ENCODE measurements around the gene EYA2.

GRCh38 chr20:47198254-47198671 lies 303.6 kb downstream of the EYA2 start:
- no peak for TF ChIP-seq MAX (IDR thresholded peaks at IDR 0.05)
- no peak for TF ChIP-seq CTCF (IDR thresholded peaks at IDR 0.05; ENCODE audit: low read depth, low read length, missing input control)
- no peak for TF ChIP-seq GABPA (IDR thresholded peaks at IDR 0.05 in 1 of 2, conservative IDR thresholded peaks at IDR 0.05 in 1 of 2)
- no peak for TF ChIP-seq REST (IDR thresholded peaks at IDR 0.05)
- TF ChIP-seq TAF1 (conservative IDR thresholded peaks at IDR 0.05), result no peak
- TF ChIP-seq HNF4G (IDR thresholded peaks at IDR 0.05), result no peak
- no peak for TF ChIP-seq JUND (IDR thresholded peaks at IDR 0.05)
- TF ChIP-seq EGR1 (IDR thresholded peaks at IDR 0.05; ENCODE audit: low read depth in 2 of 2), result no peak
